Small intestine (tissue), 7 donors: ENCODE results near the gene SYTL3. TPM values are rescaled to one million over a fixed set of nuclear protein-coding genes. Genes with fewer than 3 reads are reported as not detected.

Experiments
- DNase-seq, 2 donors: peaks; one replicate each; pipeline versions ENCODE4 v3.0.0 to v3.0.0-alpha.2; 2013
- FAIRE-seq: peaks from 2 replicates; lab custom pipeline; 2012; peaks lifted over from hg19 to GRCh38; lab: Jason Lieb, UNC
- H3K27ac ChIP-seq, 3 donors: one replicate each; pipeline ENCODE4 v1.5.1; 2013; ENCODE audit warnings: low read length in 2 of 3, mild to moderate bottlenecking in 2 of 3, control low read depth in 1 of 3, inconsistent platforms in 1 of 3, low read depth in 1 of 3, moderate library complexity in 1 of 3
- H3K27me3 ChIP-seq, 3 donors: one replicate each; pipeline ENCODE4 v1.6.1; 2013; ENCODE audit warnings: low read length in 3 of 3, inconsistent platforms in 1 of 3; ENCODE audit not compliant: control insufficient read depth in 3 of 3, insufficient read depth in 3 of 3
- H3K36me3 ChIP-seq, 3 donors: one replicate each; pipeline ENCODE4 v1.6.1; 2013; ENCODE audit warnings: low read length in 3 of 3, inconsistent platforms in 1 of 3, low read depth in 1 of 3, mild to moderate bottlenecking in 1 of 3, moderate library complexity in 1 of 3; ENCODE audit not compliant: control insufficient read depth in 3 of 3, insufficient read depth in 2 of 3
- H3K4me1 ChIP-seq, 3 donors: one replicate each; pipeline ENCODE4 v1.6.1; 2013; ENCODE audit warnings: low read length in 2 of 3, inconsistent platforms in 1 of 3, low read depth in 1 of 3, mild to moderate bottlenecking in 1 of 3, moderate library complexity in 1 of 3; ENCODE audit not compliant: control insufficient read depth in 3 of 3, insufficient read depth in 2 of 3
- H3K4me3 ChIP-seq, 3 donors: one replicate each; pipeline ENCODE4 v1.5.1; 2013; ENCODE audit warnings: low read length in 3 of 3, control low read depth in 1 of 3, inconsistent platforms in 1 of 3, low read depth in 1 of 3, mild to moderate bottlenecking in 1 of 3, moderate library complexity in 1 of 3
- H3K9me3 ChIP-seq, 2 donors: one replicate each; pipeline ENCODE4 v1.6.1; 2013; ENCODE audit warnings: low read depth in 1 of 2, low read length in 1 of 2; ENCODE audit not compliant: control insufficient read depth in 2 of 2, insufficient read depth in 1 of 2
- WGBS, 3 donors: extraction: QIAGEN DNeasy Blood & Tissue Kit; methylation state at CpG; one replicate each; pipeline ENCODE4 v1.1.7; 2013; 5-methylcytosine and 5-hydroxymethylcytosine counted together
- polyA plus RNA-seq, 4 donors: library from polyadenylated mRNA; stranded (reverse) in 3 of 4; unstranded in 1 of 4; fragments of 200-250 nt in 3 of 4; fragments of 120-200 nt in 1 of 4; gene quantifications; one replicate each; pipeline versions ENCODE4 v1.2.1 to v1.2.3, GENCODE V29; 2013
- donor health status: healthy with polysubstance abuse.
- donor health status: control.
- donor health status: control.
- donor health status: Bipolar disorder and iron deficiency.
- donor health status: healthy.

Gene SYTL3
- polyA plus RNA-seq, 4 donors: 2.9 to 5.7 (median 4.4) TPM

- Histone ChIP-seq H3K27ac (peak overlapping the region in 2 of 3 donors; percentile 56 to 88), H3K36me3 (no peaks in the 10 kb centered on the region), H3K9me3 (no peaks in the 10 kb centered on the region), H3K27me3 (no peaks in the 10 kb centered on the region), H3K4me3 (no peak overlapping the region), H3K4me1 (peaks cover 7 to 48% (median 17%) of the 10 kb centered on the region in 3 donors)
- DNase-seq (peak; percentile 71 to 86), FAIRE-seq (no peak)
- 22 to 50% (median 43%) methylated on average over 13 of the region's 13 CpGs for WGBS, 3 donors
Observed at GRCh38 chr6:158718461-158719046, 68.7 kb downstream of the SYTL3 start.

- WGBS, 3 donors: 84 to 88% (median 88%) methylated on average over 5 of the region's 5 CpGs
- Histone ChIP-seq H3K9me3 (no peaks in the 10 kb centered on the region), H3K4me3 (no peak overlapping the region), H3K36me3 (peaks cover 0 to 2% (median 0%) of the 10 kb centered on the region in 3 donors), H3K4me1 (peaks cover 3 to 31% (median 13%) of the 10 kb centered on the region in 3 donors), H3K27me3 (no peaks in the 10 kb centered on the region), H3K27ac (no peak overlapping the region)
- FAIRE-seq: no peak
- no peak for DNase-seq
Observed at GRCh38 chr6:158722176-158722729, 72.4 kb downstream of the SYTL3 start.

- FAIRE-seq (no peak), DNase-seq (no peak)
- peaks cover 0 to 2% (median 0%) of the 10 kb centered on the region in 3 donors for H3K36me3 ChIP-seq
- 90 to 93% (median 90%) methylated on average over 8 of the region's 8 CpGs for WGBS, 3 donors
- H3K27me3 ChIP-seq: no peaks in the 10 kb centered on the region
- H3K4me1 ChIP-seq: peaks cover 0 to 3% (median 0%) of the 10 kb centered on the region in 3 donors
- H3K9me3 ChIP-seq: peaks cover 0 to 15% of the 10 kb centered on the region in 2 donors
- no peak overlapping the region for H3K4me3 ChIP-seq
- no peak overlapping the region for H3K27ac ChIP-seq
Observed at GRCh38 chr6:158725704-158726103, 75.8 kb downstream of the SYTL3 start.

- WGBS, 3 donors: 95 to 99% (median 95%) methylated on average over 6 of the region's 6 CpGs
- no peak overlapping the region for H3K27ac ChIP-seq
- no peak overlapping the region for H3K4me3 ChIP-seq
- peaks cover 0 to 2% (median 2%) of the 10 kb centered on the region in 3 donors for H3K36me3 ChIP-seq
- peaks cover 0 to 29% of the 10 kb centered on the region in 2 donors for H3K9me3 ChIP-seq
- DNase-seq (no peak), FAIRE-seq (no peak)
- no peaks in the 10 kb centered on the region for H3K4me1 ChIP-seq
- no peaks in the 10 kb centered on the region for H3K27me3 ChIP-seq
Observed at GRCh38 chr6:158729906-158730540, 80.2 kb downstream of the SYTL3 start.

GRCh38 chr6:158730541-158730907 lies 80.7 kb downstream of the SYTL3 start:
- Histone ChIP-seq H3K27ac (no peak overlapping the region), H3K36me3 (peaks cover 0 to 2% (median 2%) of the 10 kb centered on the region in 3 donors), H3K9me3 (peaks cover 0 to 29% of the 10 kb centered on the region in 2 donors), H3K4me1 (no peaks in the 10 kb centered on the region), H3K27me3 (no peaks in the 10 kb centered on the region), H3K4me3 (no peak overlapping the region)
- WGBS, 3 donors: 95 to 98% (median 95%) methylated on average over 18 of the region's 18 CpGs
- DNase-seq (no peak), FAIRE-seq (no peak)

- H3K36me3 ChIP-seq: peaks cover 2% of the 10 kb centered on the region in 3 donors
- H3K4me1 ChIP-seq: peaks cover 0 to 4% (median 2%) of the 10 kb centered on the region in 3 donors
- DNase-seq (no peak), FAIRE-seq (no peak)
- no peak overlapping the region for H3K27ac ChIP-seq
- no peak overlapping the region for H3K4me3 ChIP-seq
- H3K27me3 ChIP-seq: no peaks in the 10 kb centered on the region
- H3K9me3 ChIP-seq: peaks cover 0 to 24% of the 10 kb centered on the region in 2 donors
- WGBS, 3 donors: 84 to 97% (median 88%) methylated on average over 3 of the region's 3 CpGs
Observed at GRCh38 chr6:158735009-158735408, 85.2 kb downstream of the SYTL3 start.

GRCh38 chr6:158737082-158737709 lies 87.3 kb downstream of the SYTL3 start:
- peaks cover 0 to 15% of the 10 kb centered on the region in 2 donors for H3K9me3 ChIP-seq
- H3K36me3 ChIP-seq: peaks cover 2% of the 10 kb centered on the region in 3 donors
- no peak for DNase-seq
- no peaks in the 10 kb centered on the region for H3K27me3 ChIP-seq
- no peak for FAIRE-seq
- H3K4me3 ChIP-seq: no peak overlapping the region
- WGBS, 3 donors: 94 to 95% (median 95%) methylated on average over 3 of the region's 3 CpGs
- peak overlapping the region in 1 of 3 donors; percentile 80 for H3K27ac ChIP-seq
- H3K4me1 ChIP-seq: peaks cover 0 to 4% (median 2%) of the 10 kb centered on the region in 3 donors
